LoVo (cell line): ENCODE results near the gene MLPH.

Source experiments
- DNase-seq: peaks from one replicate; pipeline ENCODE4 v3.0.0-alpha.2; 2016; ENCODE audit warnings: low spot score

The MLPH gene

GRCh38 chr2:237480556-237480955 lies 6.5 kb upstream of the MLPH start:
- DNase-seq = no peak

- DNase-seq = no peak
These were observed 6.0 kb upstream of the MLPH start for GRCh38 chr2:237480988-237481525.

GRCh38 chr2:237482485-237482884 lies 4.6 kb upstream of the MLPH start:
- DNase-seq = no peak

GRCh38 chr2:237483018-237483731 lies 3.9 kb upstream of the MLPH start:
- DNase-seq = peak; percentile 52

GRCh38 chr2:237485304-237485703 lies 1.7 kb upstream of the MLPH start:
- DNase-seq = no peak

GRCh38 chr2:237485844-237486243 lies 1.2 kb upstream of the MLPH start:
- no peak for DNase-seq

GRCh38 chr2:237486334-237486818 lies 675 bp upstream of the MLPH start:
- DNase-seq = no peak

- DNase-seq = no peak
These were observed 445 bp downstream of the MLPH start for GRCh38 chr2:237487496-237487895.

GRCh38 chr2:237488295-237488694 lies 1.2 kb downstream of the MLPH start:
- no peak for DNase-seq

GRCh38 chr2:237488901-237489860 lies 2.1 kb downstream of the MLPH start:
- DNase-seq = peak; percentile 75

GRCh38 chr2:237490009-237490711 lies 3.1 kb downstream of the MLPH start:
- peak; percentile 39 for DNase-seq

- DNase-seq = no peak
These were observed 3.7 kb downstream of the MLPH start for GRCh38 chr2:237490795-237491194.

- no peak for DNase-seq
These were observed 4.6 kb downstream of the MLPH start for GRCh38 chr2:237491515-237492118.

GRCh38 chr2:237492137-237492890 lies 5.3 kb downstream of the MLPH start:
- DNase-seq = peak; percentile 25

- no peak for DNase-seq
These were observed 7.0 kb downstream of the MLPH start for GRCh38 chr2:237494066-237494465.

- DNase-seq = no peak
These were observed 8.6 kb downstream of the MLPH start for GRCh38 chr2:237495521-237496117.

- no peak for DNase-seq
These were observed 9.4 kb downstream of the MLPH start for GRCh38 chr2:237496428-237496827.

- no peak for DNase-seq
These were observed 10.2 kb downstream of the MLPH start for GRCh38 chr2:237497009-237497837.

GRCh38 chr2:237497838-237498186 lies 10.8 kb downstream of the MLPH start:
- DNase-seq = no peak

GRCh38 chr2:237498341-237498740 lies 11.3 kb downstream of the MLPH start:
- no peak for DNase-seq
